K562 (cell line): ENCODE data around the gene ADPRHL1. TPM values are rescaled to one million over a fixed set of nuclear protein-coding genes. Genes with fewer than 3 reads are reported as not detected.

Source experiments
- ATF7 ChIP-seq: fragments of 450-650 bp; IDR thresholded peaks from 2 replicates; pipeline ENCODE4 v1.7.1; 2014; ENCODE audit warnings: mild to moderate bottlenecking, moderate library complexity
- BCOR ChIP-seq: fragments of 450-650 bp; IDR thresholded peaks from 2 replicates; pipeline ENCODE4 v1.6.1; 2016
- CLOCK ChIP-seq: fragments of 250-450 bp; sonication (Bioruptor Pico); IDR thresholded peaks from 2 replicates; pipeline ENCODE4 v1.4.0; 2020; ENCODE audit warnings: mild to moderate bottlenecking, moderate library complexity, borderline replicate concordance
- CSDE1 ChIP-seq, 2 experiments: fragments of 450-650 bp; IDR thresholded peaks; 2 replicates each; pipeline ENCODE4 v1.6.1; 2016; ENCODE audit warnings: mild to moderate bottlenecking in 1 of 2
- FOXK2 ChIP-seq, 2 experiments: fragments of 450-650 bp; IDR thresholded peaks in 1 of 2; conservative IDR thresholded peaks in 1 of 2; 2 replicates each; pipeline ENCODE4 v1.6.1; 2016; ENCODE audit warnings: low read depth in 2 of 2, mild to moderate bottlenecking in 1 of 2
- GATA2 ChIP-seq: sonication (generic); formaldehyde crosslinking; IDR thresholded peaks from 2 replicates; pipeline ENCODE4 v1.4.0; 2020; ENCODE audit warnings: mild to moderate bottlenecking, missing genetic modification reagents
- JUN ChIP-seq, 2 experiments: sonication (generic) in 1 of 2; formaldehyde crosslinking in 1 of 2; IDR thresholded peaks; 2 replicates each; pipeline versions ENCODE4 v1.6.1 to v1.8.0; 2012 to 2022; ENCODE audit warnings: borderline replicate concordance in 2 of 2, mild to moderate bottlenecking in 2 of 2, improper control_type of control experiment in 1 of 2, low read depth in 1 of 2, low read length in 1 of 2, missing genetic modification reagents in 1 of 2
- MLX ChIP-seq, 2 experiments: fragments of 450-650 bp in 1 of 2; sonication (generic) in 1 of 2; formaldehyde crosslinking; conservative IDR thresholded peaks; 2 replicates each; pipeline versions ENCODE4 v1.4.0 to v1.8.1; 2020 to 2022; ENCODE audit warnings: mild to moderate bottlenecking in 1 of 2, missing genetic modification reagents in 1 of 2
- NFE2L1 ChIP-seq: fragments of 450-650 bp; IDR thresholded peaks from 2 replicates; pipeline ENCODE4 v1.6.1; 2016; ENCODE audit warnings: missing genetic modification characterization, low read depth, mild to moderate bottlenecking, missing compliant biosample characterization, moderate library complexity, borderline replicate concordance
- PKNOX1 ChIP-seq: fragments of 450-650 bp; IDR thresholded peaks from 2 replicates; pipeline ENCODE4 v1.6.1; 2016
- PRPF4 ChIP-seq: fragments of 200-400 bp; formaldehyde crosslinking; IDR thresholded peaks from one replicate; pipeline ENCODE4 v1.6.1; 2017; ENCODE audit warnings: low read length, low read depth, mild to moderate bottlenecking; ENCODE audit not compliant: insufficient read depth, poor library complexity, severe bottlenecking
- SMARCA4 ChIP-seq: fragments of 450-650 bp; IDR thresholded peaks from 2 replicates; pipeline ENCODE4 v1.6.1; 2016
- SREBF1 ChIP-seq: fragments of 150-350 bp; IDR thresholded peaks from 2 replicates; pipeline ENCODE4 v1.6.1; 2014; ENCODE audit warnings: antibody characterized with exemption, low read depth, low read length, borderline replicate concordance
- SRSF7 ChIP-seq: fragments of 200-400 bp; formaldehyde crosslinking; optimal IDR thresholded peaks from 2 replicates; pipeline ENCODE3; 2017; ENCODE audit warnings: mild to moderate bottlenecking, low read depth, low read length
- TAF1 ChIP-seq: IDR thresholded peaks from 2 replicates; pipeline ENCODE4 v1.6.1; 2011; ENCODE audit warnings: mild to moderate bottlenecking, low read length, moderate library complexity; ENCODE audit not compliant: insufficient read depth, control insufficient read depth, severe bottlenecking; ENCODE audit errors: extremely low read depth
- UBTF ChIP-seq, 2 experiments: IDR thresholded peaks; 2 replicates each; pipeline ENCODE4 v1.6.1; 2012; ENCODE audit warnings: improper control_type of control experiment in 2 of 2, low read depth in 2 of 2, low read length in 2 of 2, borderline replicate concordance in 1 of 2
- ZNF224 ChIP-seq: sonication (generic); formaldehyde crosslinking; IDR thresholded peaks from 2 replicates; pipeline ENCODE4 v1.8.0; 2022; ENCODE audit warnings: mild to moderate bottlenecking, missing genetic modification reagents
- ZNF324 ChIP-seq: fragments of 250-450 bp; sonication (Bioruptor Pico); IDR thresholded peaks from 2 replicates; pipeline ENCODE4 v1.4.0; 2020; ENCODE audit warnings: mild to moderate bottlenecking
- ZNF696 ChIP-seq: fragments of 250-450 bp; sonication (Bioruptor Pico); conservative IDR thresholded peaks from 2 replicates; pipeline ENCODE4 v1.4.0; 2020; ENCODE audit warnings: mild to moderate bottlenecking, moderate library complexity
- polyA plus RNA-seq, 8 experiments: library from polyadenylated mRNA; depleted of rRNA in 4 of 8; stranded (reverse) in 5 of 8; unstranded in 3 of 8; fragments of >200 nt; fragmentation: Nextera tagmentation in 2 of 8; fragmentation: Illumina TruSeq in 1 of 8; extraction: Ambion mirVana in 2 of 8; extraction: Trizol in 1 of 8; gene quantifications; 2 replicates each; pipeline versions ENCODE4 v1.2.1 to v1.2.3, GENCODE V29; 2011 to 2014; ENCODE audit warnings: inconsistent platforms in 1 of 8, missing spikeins in 1 of 8
- total RNA-seq, 7 experiments: library from RNA; depleted of rRNA in 6 of 7; stranded (reverse); fragments of >200 nt in 6 of 7; fragmentation: Illumina TruSeq in 2 of 7; extraction: Trizol in 2 of 7; gene quantifications; 2 replicates each; pipeline versions ENCODE4 v1.2.1 to v1.2.3, GENCODE V29; 2011 to 2021; ENCODE audit warnings: low replicate concordance in 1 of 7

ADPRHL1 gene
- total and polyA plus RNA-seq, 9 of the 15 experiments (the other 6 are each of a cell fraction or from before 2014, with no cell fraction given): 0.06 to 0.76 (median 0.37) TPM; not detected in 1

GRCh38 chr13:113490496-113491417 lies 37.5 kb upstream of the ADPRHL1 start, which contains the start of gene DCUN1D2 (continued):
- TF ChIP-seq JUN (IDR thresholded peaks at IDR 0.05; ENCODE audit: borderline replicate concordance, low read depth, low read length) (no peak), JUN (CRISPR knock-in tag; IDR thresholded peaks at IDR 0.05; ENCODE audit: borderline replicate concordance) (no peak), ZNF696 (CRISPR knock-in tag) (no peak), BCOR (no peak), ZNF324 (CRISPR knock-in tag) (no peak), SMARCA4 (no peak), NFE2L1 (tag) (no peak), MLX (CRISPR knock-in tag; conservative IDR thresholded peaks at IDR 0.05) (no peak), PKNOX1 (no peak), FOXK2 (conservative IDR thresholded peaks at IDR 0.05 in 1 of 2, IDR thresholded peaks at IDR 0.05 in 1 of 2; ENCODE audit: low read depth in 2 of 2) (no peak), PRPF4 (no peak), UBTF (IDR thresholded peaks at IDR 0.05; ENCODE audit: borderline replicate concordance in 1 of 2, low read depth in 2 of 2, low read length in 2 of 2) (peak in 1 of 2 experiments; percentile 67; a peak in 1 of 4 replicates), GATA2 (CRISPR knock-in tag) (no peak), CSDE1 (IDR thresholded peaks at IDR 0.05) (no peak), SREBF1 (no peak), ZNF224 (CRISPR knock-in tag) (no peak), ATF7 (peak; percentile 68), CLOCK (CRISPR knock-in tag) (no peak), SRSF7 (no peak), TAF1 (peak; percentile 51)
